ENCODE measurements around the gene VSIR. TPM values are rescaled to one million over a fixed set of nuclear protein-coding genes. Genes with fewer than 3 reads are reported as not detected.

Gene VSIR
- total and polyA plus RNA-seq, 7 donors, result 12.0 to 73.1 (median 40.2) TPM

- 77 to 93% methylated on average over 23 of the region's 23 CpGs for WGBS, 2 donors
- TF ChIP-seq POLR2AphosphoS5 (IDR thresholded peaks at IDR 0.05) (no peak), CTCF (IDR thresholded peaks at IDR 0.05) (no peak), POLR2A (IDR thresholded peaks at IDR 0.05) (no peak), EP300 (IDR thresholded peaks at IDR 0.05) (no peak)
- intact Hi-C loops (cut with DNase I), result no loop called here
- no peaks in the 10 kb centered on the region for H3K9me3 ChIP-seq
- DNase-seq, result no peak
- H3K4me3 ChIP-seq, result no peak overlapping the region
- H3K27me3 ChIP-seq, result peaks cover 0 to 21% (median 0%) of the 10 kb centered on the region in 3 donors
- no peak overlapping the region for H3K27ac ChIP-seq
- H3K36me3 ChIP-seq, result no peaks in the 10 kb centered on the region
- peaks cover 0 to 3% (median 2%) of the 10 kb centered on the region in 4 donors for H3K4me1 ChIP-seq
These were observed 33.6 kb upstream of the VSIR start for GRCh38 chr10:71806704-71807556.

DNA sequence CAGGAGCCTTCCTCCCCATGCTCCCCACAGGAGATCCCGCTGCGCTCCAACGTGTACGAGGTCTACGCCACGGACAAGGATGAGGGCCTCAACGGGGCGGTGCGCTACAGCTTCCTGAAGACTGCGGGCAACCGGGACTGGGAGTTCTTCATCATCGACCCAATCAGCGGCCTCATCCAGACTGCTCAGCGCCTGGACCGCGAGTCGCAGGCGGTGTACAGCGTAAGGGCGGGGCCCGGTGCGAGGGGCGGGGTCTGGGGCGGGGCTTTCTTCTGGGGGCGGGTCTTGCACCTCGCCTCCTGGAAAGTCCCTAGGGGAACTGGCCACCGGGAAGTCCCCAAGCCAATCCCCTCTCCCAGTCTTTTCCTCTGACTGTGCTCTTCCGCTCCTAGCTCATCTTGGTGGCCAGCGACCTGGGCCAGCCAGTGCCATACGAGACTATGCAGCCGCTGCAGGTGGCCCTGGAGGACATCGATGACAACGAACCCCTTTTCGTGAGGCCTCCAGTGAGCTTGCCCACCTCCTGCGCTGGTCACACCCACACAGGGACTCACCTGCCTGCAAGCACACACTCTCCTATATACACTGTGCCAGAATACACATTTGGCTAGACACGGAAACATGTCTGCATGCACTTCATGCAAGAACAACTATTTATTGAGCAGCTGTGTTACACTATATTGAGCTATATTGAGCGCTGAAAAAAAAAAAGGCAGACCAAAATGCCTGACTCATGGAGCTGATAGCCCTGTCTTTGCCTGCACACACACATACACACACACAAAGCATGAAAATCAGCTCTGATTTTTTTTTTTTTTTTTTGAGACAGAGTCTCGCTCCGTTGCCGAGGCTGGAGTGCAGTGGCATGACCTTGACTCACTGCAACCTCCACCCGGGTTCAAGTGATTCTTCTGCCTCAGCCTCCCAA is 32.7 kb upstream of the VSIR start:
- WGBS, 2 donors, result 17 to 55% methylated on average over 41 of the region's 41 CpGs
- intact Hi-C loops (cut with DNase I), result no loop called here
- no peaks in the 10 kb centered on the region for H3K9me3 ChIP-seq
- H3K27ac ChIP-seq, result no peak overlapping the region
- TF ChIP-seq POLR2A (IDR thresholded peaks at IDR 0.05) (no peak), EP300 (IDR thresholded peaks at IDR 0.05) (no peak), CTCF (IDR thresholded peaks at IDR 0.05) (no peak), POLR2AphosphoS5 (IDR thresholded peaks at IDR 0.05) (no peak)
- no peaks in the 10 kb centered on the region for H3K36me3 ChIP-seq
- no peak overlapping the region for H3K4me3 ChIP-seq
- H3K27me3 ChIP-seq, result peaks cover 0 to 21% (median 0%) of the 10 kb centered on the region in 3 donors
- no peaks in the 10 kb centered on the region for H3K4me1 ChIP-seq
- DNase-seq, result no peak

DNA sequence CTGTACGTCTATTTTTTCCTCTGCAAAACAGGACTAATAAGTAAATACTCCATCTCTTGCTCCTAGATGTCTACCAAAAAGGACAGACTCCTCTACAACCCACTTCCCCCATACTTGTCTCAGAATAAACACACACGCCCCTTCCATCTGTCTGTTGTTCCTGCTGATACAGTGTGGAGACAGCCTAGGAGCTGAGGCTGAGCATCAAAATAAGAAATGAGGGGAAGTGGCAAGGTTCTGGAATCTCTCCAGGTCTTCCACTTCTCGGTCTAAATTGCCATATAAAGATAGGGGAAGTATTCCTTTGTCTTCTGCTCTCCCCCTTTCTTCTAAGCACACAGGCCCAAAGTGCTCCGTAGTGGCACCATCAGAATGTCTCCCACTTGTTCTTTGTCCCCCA is 30.8 kb upstream of the VSIR start:
- DNase-seq, result no peak
- 24 to 29% methylated on average over 4 of the region's 4 CpGs for WGBS, 2 donors

More for the DNA sequence above, 30.8 kb upstream of the VSIR start:
- no peak overlapping the region for H3K4me3 ChIP-seq
- no peak overlapping the region for H3K27ac ChIP-seq
- H3K36me3 ChIP-seq, result no peaks in the 10 kb centered on the region
- H3K27me3 ChIP-seq, result peaks cover 0 to 15% (median 0%) of the 10 kb centered on the region in 3 donors
- no peaks in the 10 kb centered on the region for H3K4me1 ChIP-seq
- intact Hi-C loops (cut with DNase I), result no loop called here
- no peaks in the 10 kb centered on the region for H3K9me3 ChIP-seq
- TF ChIP-seq POLR2AphosphoS5 (IDR thresholded peaks at IDR 0.05) (no peak), EP300 (IDR thresholded peaks at IDR 0.05) (no peak), CTCF (IDR thresholded peaks at IDR 0.05) (no peak)
